Measurements from ENCODE around the gene DRD5.

DNA sequence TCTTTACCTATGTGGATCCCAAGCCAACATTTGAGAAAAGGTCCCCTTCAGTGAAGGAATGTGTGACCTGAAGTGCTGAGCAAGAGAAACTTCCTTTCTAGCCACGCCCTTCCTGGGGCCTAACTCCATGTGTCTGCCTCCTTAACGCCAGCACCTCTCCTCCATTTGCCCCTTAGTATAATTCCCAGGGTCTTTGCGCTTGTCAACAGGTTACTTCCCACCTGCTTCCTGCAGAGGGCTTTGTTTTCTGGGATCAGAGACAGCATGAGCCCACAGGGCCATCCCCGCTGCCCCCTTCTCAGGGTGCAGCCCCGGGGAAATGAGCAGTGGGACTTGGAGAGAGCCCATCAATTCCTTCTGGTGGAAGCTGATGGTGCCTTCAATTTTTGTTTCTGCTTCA is 45.9 kb upstream of the DRD5 start:
- TF ChIP-seq ZNF274 (IDR thresholded peaks at IDR 0.05; ENCODE audit: low read depth, low read length) (no peak), YY1 (IDR thresholded peaks at IDR 0.05; ENCODE audit: insufficient read depth, insufficient read length) (no peak), SUZ12 (IDR thresholded peaks at IDR 0.05; ENCODE audit: extremely low read depth, insufficient read depth, insufficient read length) (no peak)

All from NT2/D1 (cell line).